Activated B cell treated with CpG ODN at 0.5 μM for 24 hours (primary cell): ENCODE results near the gene RASGRP3. TPM values are rescaled to one million over a fixed set of nuclear protein-coding genes. Genes with fewer than 3 reads are reported as not detected.

Experiments used
- ATAC-seq: fragments of 200-7000 bp; cut with Tn5 transposase; one replicate; pipeline ENCODE4 v1.10.0; 2021; ENCODE audit warnings: low read depth, mild to moderate bottlenecking, moderate library complexity
- CTCF ChIA-PET: fragments of 350-600 bp; sonication (Branson Sonifier 250); formaldehyde crosslinking; loops from one replicate; lab custom pipeline; 2021; ENCODE audit warnings: antibody characterized with exemption; lab: Charles Lee
- POLR2A ChIA-PET: fragments of 350-600 bp; sonication (Branson Sonifier 250); formaldehyde crosslinking; loops from one replicate; lab custom pipeline; 2021; ENCODE audit warnings: antibody characterized with exemption; lab: Charles Lee
- DNase-seq: peaks from one replicate; pipeline ENCODE4 v3.0.0; 2022
- H3K27ac Mint-ChIP-seq: one replicate; pipeline ENCODE4 v1.8.0; 2020; ENCODE audit warnings: mixed read lengths
- H3K27me3 Mint-ChIP-seq: one replicate; pipeline ENCODE4 v1.8.0; 2021; ENCODE audit warnings: mixed read lengths
- H3K36me3 Mint-ChIP-seq: one replicate; pipeline ENCODE4 v1.8.0; 2021; ENCODE audit warnings: low read depth, mixed read lengths
- H3K4me1 Mint-ChIP-seq: one replicate; pipeline ENCODE4 v1.8.0; 2021; ENCODE audit warnings: mixed read lengths
- H3K4me3 Mint-ChIP-seq: one replicate; pipeline ENCODE4 v1.8.0; 2020; ENCODE audit warnings: mild to moderate bottlenecking, mixed read lengths
- H3K9me3 Mint-ChIP-seq: one replicate; pipeline ENCODE4 v1.8.0; 2020; ENCODE audit warnings: mixed read lengths
- CTCF ChIP-seq: fragments of 200-600 bp; IDR thresholded peaks from one replicate; pipeline ENCODE4 v1.8.0; 2022; ENCODE audit warnings: antibody characterized with exemption, mild to moderate bottlenecking
- intact Hi-C: fragments of 100-400 bp; cut with micrococcal nuclease; formaldehyde crosslinking; loops from one replicate; pipeline ENCODE4 v1.15.1; 2024
- total RNA-seq: library from RNA; stranded (reverse); gene quantifications from 2 replicates; pipeline ENCODE4 v1.2.3, GENCODE V29; 2022

RASGRP3 gene
- total RNA-seq, 1 donor from 2014 or later = 205 TPM

- ATAC-seq (no peak), DNase-seq (no peak)
- no peak for TF ChIP-seq CTCF
- Mint-ChIP-seq H3K36me3 (peaks cover 59% of the 10 kb centered on the region), H3K4me1 (peaks cover 93% of the 10 kb centered on the region), H3K27ac (peak overlapping the region; percentile 61), H3K9me3 (peaks cover 2% of the 10 kb centered on the region), H3K4me3 (no peak overlapping the region), H3K27me3 (no peaks in the 10 kb centered on the region)
- ChIA-PET POLR2A (interaction anchor here (16.0 kb wide), 1 partner anchor 6 kb away, joined by 421 read pairs; the partner anchor contains the start of gene RASGRP3), CTCF (no interaction called here)
- intact Hi-C loops = no loop called here
Measured at GRCh38 chr2:33486544-33486943, 10.1 kb downstream of the RASGRP3 start.

GRCh38 chr2:33488178-33488690 is 11.8 kb downstream of the RASGRP3 start:
- DNase-seq = no peak
- peaks cover 2% of the 10 kb centered on the region for H3K9me3 Mint-ChIP-seq
- H3K36me3 Mint-ChIP-seq = peaks cover 59% of the 10 kb centered on the region
- peak overlapping the region; percentile 51 for H3K4me3 Mint-ChIP-seq
- no peak for ATAC-seq
- peak overlapping the region; percentile 87 for H3K27ac Mint-ChIP-seq
- ChIA-PET POLR2A (interaction anchor here (1.0 to 16.0 kb wide), 4 partner anchors 8 to 43 kb away, joined by 4 to 421 read pairs (median 8); partner anchors contain the start of gene RASGRP3), CTCF (interaction anchor here (1.0 to 1.3 kb wide), 3 partner anchors 9 to 95 kb away, joined by 3 to 5 read pairs (median 3); no protein-coding TSS in a partner anchor)
- H3K4me1 Mint-ChIP-seq = peaks cover 96% of the 10 kb centered on the region
- intact Hi-C loops = loop anchor here (1.0 kb wide), 2 partner anchors 9 kb away; no protein-coding TSS in a partner anchor
- H3K27me3 Mint-ChIP-seq = no peaks in the 10 kb centered on the region
- TF ChIP-seq CTCF = no peak

- peaks cover 96% of the 10 kb centered on the region for H3K4me1 Mint-ChIP-seq
- POLR2A ChIA-PET = interaction anchor here (1.0 to 16.0 kb wide), 6 partner anchors 8 to 42 kb away, joined by 4 to 421 read pairs (median 8); partner anchors contain the start of gene RASGRP3
- intact Hi-C loops = loop anchor here (1.0 kb wide), 2 partner anchors 8 to 10 kb away; no protein-coding TSS in a partner anchor
- peak overlapping the region; percentile 87 for H3K27ac Mint-ChIP-seq
- H3K36me3 Mint-ChIP-seq = peaks cover 62% of the 10 kb centered on the region
- DNase-seq (no peak), ATAC-seq (peak; percentile 19)
- H3K4me3 Mint-ChIP-seq = peak overlapping the region; percentile 51
- CTCF ChIA-PET = interaction anchor here (1.0 to 1.3 kb wide), 3 partner anchors 8 to 94 kb away, joined by 3 to 5 read pairs (median 3); no protein-coding TSS in a partner anchor
- no peak for TF ChIP-seq CTCF
- no peaks in the 10 kb centered on the region for H3K27me3 Mint-ChIP-seq
- peaks cover 2% of the 10 kb centered on the region for H3K9me3 Mint-ChIP-seq
Measured at GRCh38 chr2:33488715-33489540, 12.5 kb downstream of the RASGRP3 start.

GRCh38 chr2:33489835-33490431 is 13.5 kb downstream of the RASGRP3 start:
- Mint-ChIP-seq H3K4me3 (peak overlapping the region; percentile 69), H3K4me1 (peaks cover 96% of the 10 kb centered on the region), H3K27me3 (no peaks in the 10 kb centered on the region), H3K9me3 (peaks cover 2% of the 10 kb centered on the region), H3K36me3 (peaks cover 62% of the 10 kb centered on the region), H3K27ac (peak overlapping the region; percentile 87)
- CTCF ChIA-PET = interaction anchor here (1.0 kb wide), 1 partner anchor 14 kb away, joined by 4 read pairs; no protein-coding TSS in a partner anchor
- peak; percentile 25 for ATAC-seq
- intact Hi-C loops = no loop called here
- POLR2A ChIA-PET = interaction anchor here (0.6 to 16.0 kb wide), 8 partner anchors 8 to 1115 kb away, joined by 3 to 421 read pairs (median 8); partner anchors contain the start of gene RASGRP3
- no peak for DNase-seq
- no peak for TF ChIP-seq CTCF
